ENCODE measurements around the gene GNB1. TPM values are rescaled to one million over a fixed set of nuclear protein-coding genes. Genes with fewer than 3 reads are reported as not detected.
"Not testable (repeated sequence)": the region's sequence is repeated elsewhere in the genome, so short reads cannot be mapped to it uniquely, and the experiment has no call there.

Gene GNB1
- total and polyA plus RNA-seq, 4 donors = 114 to 338 (median 191) TPM

- Histone ChIP-seq H3K4me1 (ENCODE audit: control insufficient read depth in 5 of 5, insufficient read depth in 5 of 5, low read length in 5 of 5) (no peaks in the 10 kb centered on the region), H3K9ac (ENCODE audit: insufficient read depth in 1 of 2, low read length in 2 of 2) (no peak overlapping the region), H3K27ac (ENCODE audit: low read depth in 1 of 2, low read length in 1 of 2) (no peak overlapping the region), H3K36me3 (ENCODE audit: control insufficient read depth in 4 of 4, insufficient read depth in 4 of 4, low read length in 4 of 4) (no peaks in the 10 kb centered on the region), H3K27me3 (ENCODE audit: control insufficient read depth in 3 of 3, insufficient read depth in 3 of 3, low read length in 2 of 3) (no peaks in the 10 kb centered on the region), H3K9me3 (ENCODE audit: control insufficient read depth in 4 of 4, insufficient read depth in 3 of 4, low read length in 3 of 4) (no peaks in the 10 kb centered on the region), H3K4me3 (no peak overlapping the region)
- WGBS, 2 donors = 64 to 78% methylated on average over 15 of the region's 15 CpGs
- no peak for TF ChIP-seq CTCF (IDR thresholded peaks at IDR 0.05; ENCODE audit: control extremely low read depth, extremely low read depth)
- DNase-seq (peak in 1 of 3 donors; percentile 13), ATAC-seq (ENCODE audit: insufficient read depth, low FRiP score) (no peak)
Observed at GRCh38 chr1:1937061-1937460, 46.2 kb upstream of the GNB1 start.

- ATAC-seq (ENCODE audit: insufficient read depth, low FRiP score); H3K4me1 ChIP-seq (ENCODE audit: control insufficient read depth in 5 of 5, insufficient read depth in 5 of 5, low read length in 5 of 5); H3K36me3 ChIP-seq (ENCODE audit: control insufficient read depth in 4 of 4, insufficient read depth in 4 of 4, low read length in 4 of 4); H3K9me3 ChIP-seq (ENCODE audit: control insufficient read depth in 4 of 4, insufficient read depth in 3 of 4, low read length in 3 of 4); H3K4me3 ChIP-seq; DNase-seq; H3K27ac ChIP-seq (ENCODE audit: low read depth in 1 of 2, low read length in 1 of 2); H3K27me3 ChIP-seq (ENCODE audit: control insufficient read depth in 3 of 3, insufficient read depth in 3 of 3, low read length in 2 of 3); H3K9ac ChIP-seq (ENCODE audit: insufficient read depth in 1 of 2, low read length in 2 of 2): not testable (repeated sequence)
- WGBS, 2 donors = 64 to 97% methylated on average over 5 to 19 of the region's 21 CpGs
Observed at GRCh38 chr1:1934848-1935247, 44.0 kb upstream of the GNB1 start.

GRCh38 chr1:1929639-1930545, 39.0 kb upstream of the GNB1 start:
- Histone ChIP-seq H3K4me1 (ENCODE audit: control insufficient read depth in 5 of 5, insufficient read depth in 5 of 5, low read length in 5 of 5) (peaks cover 0 to 3% (median 0%) of the 10 kb centered on the region in 5 donors), H3K27ac (ENCODE audit: low read depth in 1 of 2, low read length in 1 of 2) (no peak overlapping the region), H3K9me3 (ENCODE audit: control insufficient read depth in 4 of 4, insufficient read depth in 3 of 4, low read length in 3 of 4) (no peaks in the 10 kb centered on the region), H3K27me3 (ENCODE audit: control insufficient read depth in 3 of 3, insufficient read depth in 3 of 3, low read length in 2 of 3) (peaks cover 0 to 3% (median 0%) of the 10 kb centered on the region in 3 donors), H3K9ac (ENCODE audit: insufficient read depth in 1 of 2, low read length in 2 of 2) (no peak overlapping the region), H3K4me3 (no peak overlapping the region), H3K36me3 (ENCODE audit: control insufficient read depth in 4 of 4, insufficient read depth in 4 of 4, low read length in 4 of 4) (no peaks in the 10 kb centered on the region)
- TF ChIP-seq CTCF (IDR thresholded peaks at IDR 0.05; ENCODE audit: control extremely low read depth, extremely low read depth) = no peak
- WGBS, 2 donors = 86 to 91% methylated on average over 38 of the region's 38 CpGs
- DNase-seq = peak in 1 of 3 donors; percentile 8
- no peak for ATAC-seq (ENCODE audit: insufficient read depth, low FRiP score)

GRCh38 chr1:1929102-1929638, 38.3 kb upstream of the GNB1 start:
- Histone ChIP-seq H3K4me3 (no peak overlapping the region), H3K27me3 (ENCODE audit: control insufficient read depth in 3 of 3, insufficient read depth in 3 of 3, low read length in 2 of 3) (peaks cover 0 to 4% (median 0%) of the 10 kb centered on the region in 3 donors), H3K9ac (ENCODE audit: insufficient read depth in 1 of 2, low read length in 2 of 2) (no peak overlapping the region), H3K9me3 (ENCODE audit: control insufficient read depth in 4 of 4, insufficient read depth in 3 of 4, low read length in 3 of 4) (no peaks in the 10 kb centered on the region), H3K4me1 (ENCODE audit: control insufficient read depth in 5 of 5, insufficient read depth in 5 of 5, low read length in 5 of 5) (peaks cover 0 to 3% (median 0%) of the 10 kb centered on the region in 5 donors), H3K27ac (ENCODE audit: low read depth in 1 of 2, low read length in 1 of 2) (no peak overlapping the region), H3K36me3 (ENCODE audit: control insufficient read depth in 4 of 4, insufficient read depth in 4 of 4, low read length in 4 of 4) (no peaks in the 10 kb centered on the region)
- TF ChIP-seq CTCF (IDR thresholded peaks at IDR 0.05; ENCODE audit: control extremely low read depth, extremely low read depth) = no peak
- no peak for DNase-seq
- 76% methylated on average over 10 of the region's 10 CpGs for WGBS, 2 donors
- ATAC-seq (ENCODE audit: insufficient read depth, low FRiP score) = no peak

Measured in lung (tissue), 12 donors.